LNCaP clone FGC (cell line): Measurements from ENCODE around the gene PARVB.

Experiments used
- DNase-seq: peaks from one replicate; pipeline ENCODE4 v3.0.0-alpha.2; 2011; ENCODE audit warnings: low read depth
- H3K4me3 ChIP-seq: 2 replicates; pipeline ENCODE4 v1.5.1; 2011; ENCODE audit warnings: mild to moderate bottlenecking, low read depth, low read length, control low read depth
- TF ChIP-seq, protein P1 (sequence below): IDR thresholded peaks from 2 replicates; pipeline ENCODE4 v1.5.1; 2012; ENCODE audit warnings: mild to moderate bottlenecking; ENCODE audit not compliant: control insufficient read depth, insufficient read depth; ENCODE audit errors: extremely low read depth

Gene PARVB

DNA sequence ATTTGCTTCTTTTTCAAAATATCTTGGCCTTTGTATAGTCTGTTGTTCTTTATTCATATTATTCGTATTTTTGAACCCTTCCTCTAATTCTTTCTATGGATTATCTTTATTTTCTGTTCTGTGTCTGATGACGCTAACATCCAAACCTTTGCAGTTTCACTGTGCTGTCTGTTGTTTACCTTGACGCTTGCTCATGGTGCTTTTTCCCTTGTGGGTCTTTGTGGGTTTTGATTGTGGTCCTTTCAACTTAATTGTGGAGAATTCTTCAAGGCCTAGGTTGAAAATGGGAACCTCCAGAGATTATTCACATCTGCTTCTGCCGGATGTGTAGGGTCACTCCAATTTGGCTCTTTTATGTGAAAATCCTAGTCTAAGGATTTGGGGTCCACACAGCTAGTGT, 191.2 kb downstream of the PARVB start:
- no peak for DNase-seq
- TF ChIP-seq, protein P1, sequence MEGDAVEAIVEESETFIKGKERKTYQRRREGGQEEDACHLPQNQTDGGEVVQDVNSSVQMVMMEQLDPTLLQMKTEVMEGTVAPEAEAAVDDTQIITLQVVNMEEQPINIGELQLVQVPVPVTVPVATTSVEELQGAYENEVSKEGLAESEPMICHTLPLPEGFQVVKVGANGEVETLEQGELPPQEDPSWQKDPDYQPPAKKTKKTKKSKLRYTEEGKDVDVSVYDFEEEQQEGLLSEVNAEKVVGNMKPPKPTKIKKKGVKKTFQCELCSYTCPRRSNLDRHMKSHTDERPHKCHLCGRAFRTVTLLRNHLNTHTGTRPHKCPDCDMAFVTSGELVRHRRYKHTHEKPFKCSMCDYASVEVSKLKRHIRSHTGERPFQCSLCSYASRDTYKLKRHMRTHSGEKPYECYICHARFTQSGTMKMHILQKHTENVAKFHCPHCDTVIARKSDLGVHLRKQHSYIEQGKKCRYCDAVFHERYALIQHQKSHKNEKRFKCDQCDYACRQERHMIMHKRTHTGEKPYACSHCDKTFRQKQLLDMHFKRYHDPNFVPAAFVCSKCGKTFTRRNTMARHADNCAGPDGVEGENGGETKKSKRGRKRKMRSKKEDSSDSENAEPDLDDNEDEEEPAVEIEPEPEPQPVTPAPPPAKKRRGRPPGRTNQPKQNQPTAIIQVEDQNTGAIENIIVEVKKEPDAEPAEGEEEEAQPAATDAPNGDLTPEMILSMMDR, result no peak
- no peak overlapping the region for H3K4me3 ChIP-seq

DNA sequence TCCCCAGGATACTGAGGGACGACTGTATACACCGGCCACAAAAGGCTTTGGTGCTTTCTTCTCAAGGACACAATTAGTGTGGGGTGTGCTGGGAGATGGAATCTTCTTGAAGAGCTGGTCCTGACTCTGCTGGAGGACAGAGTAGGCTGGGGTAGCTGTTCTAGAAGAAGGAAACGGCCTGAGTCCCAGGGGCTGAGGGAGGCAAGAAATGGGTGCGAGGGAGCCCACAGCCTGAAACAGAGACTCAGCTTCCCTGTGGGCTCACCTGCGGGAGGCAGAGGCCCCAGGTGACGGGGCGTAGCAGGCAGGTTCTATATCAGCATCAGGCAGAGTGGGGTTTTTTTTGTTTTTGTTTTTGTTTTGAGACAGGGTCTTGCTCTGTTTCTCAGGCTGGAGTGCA, 193.2 kb downstream of the PARVB start:
- no peak overlapping the region for H3K4me3 ChIP-seq
- TF ChIP-seq, protein P1, result no peak
- DNase-seq, result no peak

DNA sequence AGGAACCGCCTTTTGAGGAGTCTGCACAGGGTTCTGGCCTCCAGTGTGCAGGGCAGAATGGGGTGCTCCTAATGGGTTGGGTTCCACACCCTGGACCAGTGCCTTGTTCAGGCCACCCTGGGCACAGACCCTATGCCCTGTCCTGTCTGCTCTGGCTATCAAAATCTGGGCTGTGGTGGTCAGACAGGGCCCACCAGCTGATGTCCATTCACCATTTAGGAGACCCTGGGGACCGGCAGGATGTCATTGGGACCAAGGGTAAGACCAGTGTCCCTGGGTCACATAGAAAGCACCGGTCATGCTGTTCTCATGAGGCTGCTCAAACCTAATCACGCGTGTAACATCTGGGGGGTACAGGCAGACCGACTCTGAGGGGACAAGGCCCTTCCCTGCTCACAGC, 194.0 kb downstream of the PARVB start:
- TF ChIP-seq, protein P1, result no peak
- DNase-seq, result no peak
- H3K4me3 ChIP-seq, result no peak overlapping the region

DNA sequence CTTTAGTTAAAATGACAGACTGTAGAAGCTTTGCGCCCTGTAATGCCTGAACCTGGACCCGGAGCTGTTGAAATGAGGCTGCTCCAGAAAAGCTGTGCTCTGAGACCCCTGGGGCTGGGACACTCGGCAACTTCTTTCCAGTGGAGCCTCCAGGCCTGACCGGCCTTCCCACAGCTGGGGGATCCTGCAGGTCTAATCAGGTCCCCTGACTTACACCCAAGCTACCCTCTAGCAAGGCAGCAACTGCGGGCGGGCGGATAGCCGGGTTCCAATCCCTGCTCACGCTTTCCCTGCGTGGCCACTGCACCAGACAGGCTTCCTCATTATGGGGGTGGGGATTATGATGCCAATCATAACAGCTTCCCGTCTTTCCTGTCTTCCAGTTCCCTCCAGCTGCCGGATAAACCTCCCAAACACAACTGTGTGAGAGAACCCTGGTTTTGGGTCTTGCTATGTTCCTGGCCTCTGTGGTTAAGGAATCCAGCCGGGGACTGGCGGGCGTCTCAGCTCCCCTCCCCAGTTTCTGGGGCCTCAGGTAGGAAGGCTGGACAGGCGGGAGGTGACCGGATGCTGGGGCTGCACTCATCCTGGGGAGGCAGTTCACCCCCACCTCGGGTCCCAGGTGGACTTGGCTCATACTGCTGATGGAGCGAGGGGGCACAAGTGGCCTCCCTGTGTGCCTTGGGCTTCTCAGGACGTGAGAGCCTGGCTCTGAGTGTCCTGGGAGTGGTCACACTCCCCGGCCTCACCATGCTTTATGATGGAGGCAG, 195.2 kb downstream of the PARVB start:
- no peak for DNase-seq
- H3K4me3 ChIP-seq, result no peak overlapping the region
- TF ChIP-seq, protein P1, result no peak

DNA sequence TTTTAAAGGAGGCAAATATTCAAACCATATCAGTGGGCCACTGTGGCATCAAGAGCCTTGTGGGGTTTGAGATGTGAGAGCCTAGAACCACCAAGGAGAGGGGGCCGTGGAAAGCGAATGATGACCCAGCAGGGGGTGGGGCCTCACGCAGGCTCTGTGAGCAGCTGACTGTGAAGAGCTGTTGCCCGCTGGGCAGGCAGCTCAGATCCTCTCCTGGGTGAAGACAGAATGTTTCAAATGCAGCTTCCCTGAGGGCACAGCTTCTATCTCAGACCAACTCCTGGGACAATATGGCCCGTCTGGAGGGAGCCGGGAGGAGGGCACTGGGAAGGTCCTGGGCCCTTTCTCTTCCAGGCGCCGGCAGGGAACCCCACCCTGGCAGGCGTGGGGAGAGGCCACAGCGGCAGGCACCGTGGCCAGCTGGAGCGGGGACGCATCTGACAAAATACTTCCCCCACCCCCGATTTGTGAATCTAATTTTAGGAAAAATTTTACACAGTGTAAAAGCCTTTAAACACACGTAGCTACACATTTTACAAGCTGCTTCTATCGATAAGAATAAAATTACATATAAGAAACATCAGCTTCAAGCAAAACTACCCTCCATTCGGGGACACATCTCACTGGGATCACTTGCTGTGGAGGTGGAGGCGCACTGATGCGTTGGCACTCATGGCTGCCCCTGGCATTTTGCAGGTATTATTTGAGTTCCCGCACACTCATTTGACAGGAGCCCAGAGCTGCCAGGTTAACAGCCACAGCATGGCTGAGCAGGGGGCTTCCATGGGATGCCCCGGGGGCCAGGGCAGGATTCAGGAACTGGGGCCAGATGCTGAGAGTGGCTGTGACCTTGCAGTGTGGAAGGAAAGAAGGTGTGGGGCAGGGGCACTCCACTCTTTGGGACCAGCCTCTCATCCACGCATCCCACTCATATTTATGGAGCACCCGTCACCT, 196.9 kb downstream of the PARVB start:
- DNase-seq, result no peak
- TF ChIP-seq, protein P1, result no peak
- no peak overlapping the region for H3K4me3 ChIP-seq

DNA sequence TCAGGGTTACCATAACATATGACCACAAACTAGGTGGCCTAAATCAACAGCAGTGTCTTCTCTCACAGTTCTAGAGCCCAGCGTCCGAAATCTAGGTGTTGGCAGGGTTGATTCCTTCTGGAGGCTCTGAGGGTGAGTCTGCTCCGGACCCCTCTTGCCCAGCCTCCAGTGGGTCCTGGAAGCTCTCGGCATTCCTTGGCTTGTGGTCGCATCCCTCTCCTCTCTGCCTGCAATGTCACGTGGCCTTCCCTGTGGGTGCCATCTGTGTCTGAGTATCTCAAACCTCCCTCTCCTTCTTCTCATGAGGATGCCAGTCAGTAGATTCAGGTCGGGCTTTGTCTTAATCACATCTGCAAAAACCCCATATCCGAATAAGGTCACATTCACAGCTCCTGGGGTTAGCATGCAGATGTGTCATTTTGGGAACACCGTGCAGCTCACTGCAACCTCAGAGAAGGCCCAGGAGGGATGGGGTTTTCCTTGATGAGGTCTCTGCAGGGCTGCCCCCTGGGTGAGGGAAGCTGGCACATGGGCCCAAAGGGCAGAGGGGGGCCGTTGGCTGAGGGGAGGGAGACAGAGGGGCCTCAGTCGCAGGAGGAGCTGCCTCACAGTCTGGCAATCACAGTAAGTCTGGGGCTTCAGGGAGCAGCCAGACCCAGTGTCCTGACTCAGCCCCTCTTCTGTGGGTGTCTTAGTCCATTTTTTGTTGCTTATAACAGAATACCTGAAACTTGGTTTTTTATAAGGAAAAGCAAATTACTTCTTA, 197.8 kb downstream of the PARVB start:
- H3K4me3 ChIP-seq, result no peak overlapping the region
- TF ChIP-seq, protein P1, result no peak
- no peak for DNase-seq
